IMR-90 (cell line): ENCODE measurements around the gene ZNF549. TPM values are rescaled to one million over a fixed set of nuclear protein-coding genes. Genes with fewer than 3 reads are reported as not detected.

Experiments
- ATAC-seq: fragments of 200-7000 bp; cut with Tn5 transposase; 2 replicates; pipeline ENCODE4 v1.9.1; 2020; ENCODE audit warnings: low read depth, mild to moderate bottlenecking, moderate library complexity
- BruUV-seq: library from RNA; stranded (reverse); fragments of 400-500 nt; replicated peaks from 2 replicates; lab custom pipeline; 2021; lab: Mats Ljungman, UMichigan
- CTCF ChIA-PET: fragments of 300-600 bp; formaldehyde crosslinking; extraction: SDS; loops from one replicate; lab custom pipeline; 2021; ENCODE audit warnings: antibody characterized with exemption; lab: Yijun Ruan, JAX
- POLR2A ChIA-PET: fragments of 300-600 bp; sonication (Branson Sonifier 250); formaldehyde crosslinking; loops from one replicate; lab custom pipeline; 2022; ENCODE audit warnings: antibody characterized with exemption; ENCODE audit not compliant: unreplicated experiment; lab: Charles Lee
- DNase-seq: peaks from one replicate; pipeline ENCODE4 v3.0.0; 2013
- H2AFZ ChIP-seq: replicated peaks from 2 replicates; pipeline ENCODE3; 2013; ENCODE audit warnings: low read length, mild to moderate bottlenecking; ENCODE audit not compliant: poor library complexity
- H2AK5ac ChIP-seq: 2 replicates; pipeline ENCODE4 v1.6.1; 2013; ENCODE audit warnings: low read depth, low read length, inconsistent platforms
- H2AK9ac ChIP-seq: replicated peaks from 2 replicates; pipeline ENCODE3; 2013; ENCODE audit warnings: mild to moderate bottlenecking, low read depth, low read length, moderate library complexity; ENCODE audit not compliant: poor library complexity
- H2BK120ac ChIP-seq: 2 replicates; pipeline ENCODE4 v1.6.1; 2013; ENCODE audit warnings: low read depth, low read length, inconsistent platforms
- H2BK15ac ChIP-seq: 3 replicates; pipeline ENCODE4 v1.6.1; 2013; ENCODE audit warnings: low read depth, low read length, inconsistent platforms
- H2BK20ac ChIP-seq: 2 replicates; pipeline ENCODE4 v1.6.1; 2013; ENCODE audit warnings: low read depth, mild to moderate bottlenecking, inconsistent platforms, low read length, moderate library complexity
- H2BK5ac ChIP-seq: 2 replicates; pipeline ENCODE4 v1.6.1; 2013; ENCODE audit warnings: mild to moderate bottlenecking, low read depth, low read length, inconsistent platforms; ENCODE audit not compliant: poor library complexity, severe bottlenecking
- H3K14ac ChIP-seq: replicated peaks from 2 replicates; pipeline ENCODE4 v1.6.1; 2013; ENCODE audit warnings: low read depth, low read length, inconsistent platforms
- H3K18ac ChIP-seq: 2 replicates; pipeline ENCODE4 v1.6.1; 2013; ENCODE audit warnings: low read depth, low read length, control low read depth
- H3K23ac ChIP-seq: 2 replicates; pipeline ENCODE4 v1.6.1; 2013; ENCODE audit warnings: low read depth, low read length, inconsistent platforms
- H3K27ac ChIP-seq: 2 replicates; pipeline ENCODE4 v1.5.1; 2013; ENCODE audit warnings: mild to moderate bottlenecking, control low read depth, low read length; ENCODE audit not compliant: insufficient read depth
- H3K27me3 ChIP-seq: 2 replicates; pipeline ENCODE4 v1.6.1; 2013; ENCODE audit warnings: low read length; ENCODE audit not compliant: control insufficient read depth, insufficient read depth
- H3K36me3 ChIP-seq: 2 replicates; pipeline ENCODE4 v1.6.1; 2013; ENCODE audit warnings: low read length, mixed read lengths; ENCODE audit not compliant: control insufficient read depth, insufficient read depth
- H3K4ac ChIP-seq: 2 replicates; pipeline ENCODE4 v1.6.1; 2013; ENCODE audit warnings: low read depth, low read length, inconsistent platforms
- H3K4me1 ChIP-seq: 2 replicates; pipeline ENCODE4 v1.6.1; 2013; ENCODE audit warnings: low read length, mixed read lengths; ENCODE audit not compliant: control insufficient read depth, insufficient read depth
- H3K4me2 ChIP-seq: 2 replicates; pipeline ENCODE4 v1.6.1; 2013; ENCODE audit warnings: low read depth, mild to moderate bottlenecking, control low read depth, low read length, moderate library complexity
- H3K4me3 ChIP-seq: 2 replicates; pipeline ENCODE4 v1.5.1; 2013; ENCODE audit warnings: low read depth, mild to moderate bottlenecking, control low read depth, low read length, moderate library complexity; ENCODE audit not compliant: insufficient read depth
- H3K56ac ChIP-seq: 2 replicates; pipeline ENCODE4 v1.6.1; 2013; ENCODE audit warnings: low read length, inconsistent platforms; ENCODE audit not compliant: insufficient read depth; ENCODE audit errors: extremely low read depth
- H3K79me1 ChIP-seq, 2 experiments: 2 replicates each; pipeline ENCODE4 v1.6.1; 2013; ENCODE audit warnings: low read length in 2 of 2, inconsistent platforms in 1 of 2, low read depth in 1 of 2
- H3K9ac ChIP-seq: 2 replicates; pipeline ENCODE4 v1.6.1; 2013; ENCODE audit warnings: low read depth, low read length, control low read depth
- H3K9me1 ChIP-seq: 2 replicates; pipeline ENCODE4 v1.6.1; 2013; ENCODE audit warnings: low read length, inconsistent platforms; ENCODE audit not compliant: insufficient read depth
- H3K9me3 ChIP-seq: 2 replicates; pipeline ENCODE4 v1.6.1; 2013; ENCODE audit warnings: low read length; ENCODE audit not compliant: control insufficient read depth, insufficient read depth
- H4K20me1 ChIP-seq: 2 replicates; pipeline ENCODE4 v1.6.1; 2013; ENCODE audit warnings: low read length, inconsistent platforms; ENCODE audit not compliant: insufficient read depth
- H4K5ac ChIP-seq: 2 replicates; pipeline ENCODE4 v1.6.1; 2013; ENCODE audit warnings: mild to moderate bottlenecking, low read depth, low read length, control low read depth
- H4K8ac ChIP-seq, 2 experiments: 2 replicates each; pipeline ENCODE4 v1.6.1; 2013; ENCODE audit warnings: low read depth in 2 of 2, low read length in 2 of 2, control low read depth in 1 of 2, inconsistent platforms in 1 of 2
- H4K91ac ChIP-seq: 2 replicates; pipeline ENCODE4 v1.6.1; 2013; ENCODE audit warnings: low read depth, low read length, inconsistent platforms; ENCODE audit not compliant: insufficient read depth
- BHLHE40 ChIP-seq: fragments of 150-350 bp; IDR thresholded peaks from 2 replicates; pipeline ENCODE4 v1.6.1; 2016; ENCODE audit warnings: mild to moderate bottlenecking, low read depth, low read length
- CEBPB ChIP-seq: IDR thresholded peaks from 2 replicates; pipeline ENCODE4 v1.6.1; 2012; ENCODE audit warnings: low read depth, low read length, improper control_type of control experiment
- ELK1 ChIP-seq: fragments of 150-350 bp; IDR thresholded peaks from 2 replicates; pipeline ENCODE4 v1.6.1; 2016; ENCODE audit warnings: low read depth, mild to moderate bottlenecking, low read length, moderate library complexity, borderline replicate concordance
- FOS ChIP-seq: fragments of 150-350 bp; IDR thresholded peaks from 2 replicates; pipeline ENCODE4 v1.6.1; 2016; ENCODE audit warnings: low read depth, low read length
- MAFK ChIP-seq: IDR thresholded peaks from 2 replicates; pipeline ENCODE4 v1.6.1; 2012; ENCODE audit warnings: low read depth, low read length, improper control_type of control experiment
- MAZ ChIP-seq: IDR thresholded peaks from 2 replicates; pipeline ENCODE4 v1.6.1; 2012; ENCODE audit warnings: low read depth, mild to moderate bottlenecking, low read length, improper control_type of control experiment, moderate library complexity, borderline replicate concordance
- MXI1 ChIP-seq: IDR thresholded peaks from 2 replicates; pipeline ENCODE4 v1.6.1; 2012; ENCODE audit warnings: low read depth, mild to moderate bottlenecking, low read length, moderate library complexity, borderline replicate concordance
- POLR2A ChIP-seq: IDR thresholded peaks from 2 replicates; pipeline ENCODE4 v1.6.1; 2012; ENCODE audit warnings: mild to moderate bottlenecking, low read depth, low read length
- RAD21 ChIP-seq: IDR thresholded peaks from 2 replicates; pipeline ENCODE4 v1.6.1; 2012; ENCODE audit warnings: low read length, improper control_type of control experiment
- RCOR1 ChIP-seq: IDR thresholded peaks from 2 replicates; pipeline ENCODE4 v1.6.1; 2012; ENCODE audit warnings: mild to moderate bottlenecking, low read length, improper control_type of control experiment; ENCODE audit not compliant: insufficient replicate concordance
- RFX5 ChIP-seq: IDR thresholded peaks from 2 replicates; pipeline ENCODE4 v1.8.0; 2012; ENCODE audit warnings: low read depth, mild to moderate bottlenecking, low read length, moderate library complexity
- SMC3 ChIP-seq: fragments of 150-350 bp; IDR thresholded peaks from 2 replicates; pipeline ENCODE4 v1.6.1; 2016; ENCODE audit warnings: low read depth, mild to moderate bottlenecking, antibody characterized with exemption, low read length, moderate library complexity
- USF2 ChIP-seq: fragments of 150-350 bp; IDR thresholded peaks from 2 replicates; pipeline ENCODE4 v1.6.1; 2017; ENCODE audit warnings: mild to moderate bottlenecking, antibody characterized with exemption, low read length, low read depth
- dilution Hi-C: fragments of 300-500 bp; cut with HindIII; formaldehyde crosslinking; loops from one replicate; pipeline ENCODE4 v1.14.3; 2018; ENCODE audit warnings: low sequenced_read_pairs; ENCODE audit not compliant: unreplicated experiment
- in situ Hi-C: fragments of 300-500 bp; cut with MboI; formaldehyde crosslinking; loops from 3 replicates; pipeline ENCODE4 v1.14.3; 2019; ENCODE audit warnings: low sequenced_read_pairs, inconsistent platforms, mixed read lengths
- intact Hi-C: fragments of 100-400 bp; cut with micrococcal nuclease; formaldehyde crosslinking; loops from 2 replicates; pipeline ENCODE4 v1.10.0; 2022
- polyA plus RNA-seq, 3 experiments: library from polyadenylated mRNA; depleted of rRNA; stranded (reverse); fragments of >200 nt; gene quantifications; 2 replicates each; pipeline ENCODE4 v1.2.3, GENCODE V29; 2012; ENCODE audit warnings: low replicate concordance in 1 of 3
- total RNA-seq: library from RNA; depleted of rRNA; stranded (reverse); fragments of >200 nt; gene quantifications from 2 replicates; pipeline ENCODE4 v1.2.3, GENCODE V29; 2012

ZNF549 gene
- total and polyA plus RNA-seq, 2 of the 4 experiments (the other 2 are of a cell fraction) = 2.4 to 8.6 TPM

GRCh38 chr19:57511484-57511883 lies 15.7 kb upstream of the ZNF549 start:
- no peaks in the 10 kb centered on the region; a peak in 1 of 4 replicates for H3K79me1 ChIP-seq
- no peak overlapping the region for H3K14ac ChIP-seq
- no peak overlapping the region for H3K23ac ChIP-seq
- TF ChIP-seq FOS (no peak), ELK1 (no peak), POLR2A (no peak), CEBPB (no peak), MXI1 (no peak), RFX5 (no peak), MAZ (no peak), RAD21 (no peak), BHLHE40 (no peak), SMC3 (no peak), RCOR1 (no peak), USF2 (no peak), MAFK (no peak)
- ChIA-PET CTCF (interaction anchor here (0.9 kb wide), 1 partner anchor 8 kb away, joined by 5 read pairs; no protein-coding TSS in a partner anchor), POLR2A (no interaction called here)
- no peaks in the 10 kb centered on the region for H3K9me1 ChIP-seq
- no peak overlapping the region for H3K18ac ChIP-seq
- H3K9me3 ChIP-seq = peaks cover 36% of the 10 kb centered on the region
- H4K5ac ChIP-seq = no peak overlapping the region
- ATAC-seq (no peak), DNase-seq (no peak)
- no peak overlapping the region for H2AK9ac ChIP-seq
- H3K56ac ChIP-seq = no peak overlapping the region
- dilution Hi-C loops = no loop called here
- H4K91ac ChIP-seq = no peak overlapping the region
- no peak overlapping the region for H2AK5ac ChIP-seq
- BruUV-seq = no TSS peak
- no peak overlapping the region for H3K4me2 ChIP-seq
- no peak overlapping the region for H2BK15ac ChIP-seq
- no peaks in the 10 kb centered on the region for H3K27me3 ChIP-seq
- in situ Hi-C loops = no loop called here
- no peak overlapping the region for H3K9ac ChIP-seq
- H2BK20ac ChIP-seq = no peak overlapping the region
- H3K4me3 ChIP-seq = no peak overlapping the region
- no peak overlapping the region for H2AFZ ChIP-seq
- no peak overlapping the region for H4K8ac ChIP-seq
- H3K4me1 ChIP-seq = no peaks in the 10 kb centered on the region
- peaks cover 37% of the 10 kb centered on the region for H3K36me3 ChIP-seq
- H3K27ac ChIP-seq = no peak overlapping the region
- H4K20me1 ChIP-seq = no peaks in the 10 kb centered on the region
- no peak overlapping the region for H2BK120ac ChIP-seq
- no peak overlapping the region for H2BK5ac ChIP-seq
- H3K4ac ChIP-seq = no peak overlapping the region
- intact Hi-C loops = no loop called here
